Fibroblast of villous mesenchyme (primary cell): Measurements from ENCODE around the gene CTTNBP2. TPM values are rescaled to one million over a fixed set of nuclear protein-coding genes. Genes with fewer than 3 reads are reported as not detected.

ENCODE experiments used
- DNase-seq: peaks from one replicate; pipeline ENCODE4 v3.0.0-alpha.2; 2010; ENCODE audit warnings: low read depth
- H3K4me3 ChIP-seq: 2 replicates; pipeline ENCODE4 v1.5.1; 2011; ENCODE audit warnings: low read depth, mild to moderate bottlenecking, low read length
- total RNA-seq: library from RNA; depleted of rRNA; stranded (reverse); fragments of >200 nt; gene quantifications from 2 replicates; pipeline ENCODE4 v1.2.3, GENCODE V29; 2012
- TF ChIP-seq, protein P1 (sequence below): IDR thresholded peaks from 2 replicates; pipeline ENCODE4 v1.5.1; 2012; ENCODE audit warnings: low read depth, mild to moderate bottlenecking, low read length; ENCODE audit not compliant: insufficient read depth

Gene CTTNBP2
- total RNA-seq, 1 donor: 1.3 TPM

DNA sequence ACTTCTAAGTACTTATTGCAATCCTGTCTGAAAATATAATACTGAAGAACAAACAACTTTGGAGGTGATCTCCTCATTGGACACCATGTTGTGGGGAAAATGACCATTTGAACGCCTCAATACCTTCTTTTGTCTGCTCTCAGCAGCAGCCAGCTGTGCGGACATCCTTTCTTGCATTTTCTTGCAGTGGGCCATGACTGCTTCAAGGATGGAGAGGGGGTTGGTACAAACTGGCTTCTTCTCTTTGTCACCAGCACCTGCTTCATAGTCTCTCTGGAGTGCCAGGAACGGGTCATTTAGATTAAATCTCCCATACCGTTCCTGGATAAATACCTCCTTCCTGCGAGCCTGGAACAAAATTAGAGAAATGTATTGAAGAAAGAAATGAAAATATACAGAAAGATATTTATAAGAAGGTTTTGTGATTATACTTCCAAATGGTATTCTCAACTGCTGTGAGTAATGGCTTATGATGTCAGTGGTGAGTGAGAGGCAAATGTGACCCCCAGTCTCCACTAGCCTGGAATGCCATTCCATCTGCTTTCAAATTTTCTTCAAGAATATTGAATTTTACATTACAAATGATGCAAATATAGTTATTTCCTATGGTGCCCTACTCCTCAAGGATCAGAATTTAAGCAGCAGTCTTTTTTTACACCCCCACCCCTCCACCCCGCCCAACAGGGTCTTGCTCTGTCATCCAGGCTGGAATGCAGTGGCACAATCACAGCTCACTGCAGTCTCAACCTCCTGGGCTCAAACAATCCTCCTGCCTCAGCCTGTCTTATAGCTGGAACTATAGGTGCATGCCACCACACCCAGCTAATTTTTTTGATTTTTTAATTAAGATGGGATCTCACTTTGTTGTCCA lies 62.4 kb downstream of the CTTNBP2 start:
- no peak overlapping the region for H3K4me3 ChIP-seq
- DNase-seq: no peak
- TF ChIP-seq, protein P1, sequence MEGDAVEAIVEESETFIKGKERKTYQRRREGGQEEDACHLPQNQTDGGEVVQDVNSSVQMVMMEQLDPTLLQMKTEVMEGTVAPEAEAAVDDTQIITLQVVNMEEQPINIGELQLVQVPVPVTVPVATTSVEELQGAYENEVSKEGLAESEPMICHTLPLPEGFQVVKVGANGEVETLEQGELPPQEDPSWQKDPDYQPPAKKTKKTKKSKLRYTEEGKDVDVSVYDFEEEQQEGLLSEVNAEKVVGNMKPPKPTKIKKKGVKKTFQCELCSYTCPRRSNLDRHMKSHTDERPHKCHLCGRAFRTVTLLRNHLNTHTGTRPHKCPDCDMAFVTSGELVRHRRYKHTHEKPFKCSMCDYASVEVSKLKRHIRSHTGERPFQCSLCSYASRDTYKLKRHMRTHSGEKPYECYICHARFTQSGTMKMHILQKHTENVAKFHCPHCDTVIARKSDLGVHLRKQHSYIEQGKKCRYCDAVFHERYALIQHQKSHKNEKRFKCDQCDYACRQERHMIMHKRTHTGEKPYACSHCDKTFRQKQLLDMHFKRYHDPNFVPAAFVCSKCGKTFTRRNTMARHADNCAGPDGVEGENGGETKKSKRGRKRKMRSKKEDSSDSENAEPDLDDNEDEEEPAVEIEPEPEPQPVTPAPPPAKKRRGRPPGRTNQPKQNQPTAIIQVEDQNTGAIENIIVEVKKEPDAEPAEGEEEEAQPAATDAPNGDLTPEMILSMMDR: no peak

DNA sequence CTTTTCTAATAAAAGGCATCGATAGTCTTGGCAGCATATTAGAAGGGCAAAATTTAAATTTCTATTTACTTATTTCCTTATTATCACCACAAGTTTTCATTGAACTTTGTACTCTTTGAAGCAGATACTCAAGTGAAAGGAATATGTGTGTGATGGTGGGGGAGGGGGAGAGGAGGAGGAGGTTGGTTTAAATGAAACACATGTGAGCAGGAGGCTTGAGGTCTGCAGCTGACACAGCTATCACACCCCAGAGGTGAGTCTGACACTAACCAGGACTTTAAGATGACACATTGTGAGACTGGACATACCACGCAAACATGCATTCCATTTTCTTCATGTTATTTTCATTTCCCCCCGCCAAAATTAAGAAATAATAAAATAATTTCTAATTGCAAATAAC lies 63.3 kb downstream of the CTTNBP2 start:
- no peak for DNase-seq
- no peak overlapping the region for H3K4me3 ChIP-seq
- TF ChIP-seq, protein P1: no peak

DNA sequence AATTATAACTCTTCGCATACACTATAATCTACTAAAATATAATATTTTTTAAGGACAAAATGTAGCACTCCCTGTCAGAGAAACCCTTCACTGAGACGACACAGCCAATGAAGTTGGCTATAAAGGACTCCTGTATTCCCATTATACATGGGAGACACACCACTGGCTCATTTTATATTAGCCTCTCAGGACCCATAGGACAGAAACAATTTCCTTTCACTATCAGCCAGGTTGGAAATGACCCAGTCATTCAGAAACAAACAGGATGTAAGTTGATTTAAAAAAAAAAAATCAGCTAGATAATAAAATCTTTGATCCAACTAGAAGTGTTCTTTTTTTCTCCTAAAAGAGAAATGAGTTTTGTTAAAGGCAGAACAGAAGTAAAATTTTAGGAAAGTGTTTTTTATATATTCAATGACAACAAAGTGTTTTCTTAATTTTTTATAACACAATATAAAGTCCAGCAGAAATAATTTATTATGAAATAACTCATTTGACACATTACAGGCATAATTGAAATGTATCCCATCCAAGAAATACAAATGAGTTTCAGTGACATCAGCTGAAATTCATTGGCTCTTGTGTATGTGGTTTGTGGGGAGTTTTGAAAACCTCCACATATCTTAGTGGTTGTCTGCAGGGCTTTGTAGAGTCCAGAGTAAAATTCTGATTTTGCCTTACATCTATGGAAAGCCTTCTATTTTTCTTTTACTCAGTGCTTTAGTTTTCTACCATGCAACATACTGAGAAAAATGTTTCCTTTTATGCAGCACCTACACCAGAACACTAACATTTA lies 64.1 kb downstream of the CTTNBP2 start:
- H3K4me3 ChIP-seq: no peak overlapping the region
- TF ChIP-seq, protein P1: no peak
- no peak for DNase-seq

DNA sequence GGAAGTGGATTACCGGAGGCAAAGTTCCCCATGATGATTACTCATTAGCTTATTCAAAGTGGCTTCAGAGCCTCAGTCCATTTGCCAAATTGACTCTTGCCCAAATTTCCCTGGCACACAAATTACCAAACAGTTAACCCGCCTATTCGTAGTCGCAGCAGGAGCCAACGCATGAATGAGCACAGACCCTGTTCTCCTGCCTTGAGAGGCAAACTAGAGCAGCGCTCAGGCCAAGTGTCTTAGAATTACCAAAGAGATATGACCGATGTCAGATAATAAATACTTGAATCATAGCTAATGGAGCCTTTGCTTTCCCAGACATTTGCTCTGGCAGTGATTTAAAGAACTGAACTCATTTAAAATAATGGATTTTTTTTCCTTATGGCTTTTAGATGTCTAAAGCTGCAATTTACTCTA lies 64.9 kb downstream of the CTTNBP2 start:
- H3K4me3 ChIP-seq: no peak overlapping the region
- DNase-seq: no peak
- TF ChIP-seq, protein P1: no peak

DNA sequence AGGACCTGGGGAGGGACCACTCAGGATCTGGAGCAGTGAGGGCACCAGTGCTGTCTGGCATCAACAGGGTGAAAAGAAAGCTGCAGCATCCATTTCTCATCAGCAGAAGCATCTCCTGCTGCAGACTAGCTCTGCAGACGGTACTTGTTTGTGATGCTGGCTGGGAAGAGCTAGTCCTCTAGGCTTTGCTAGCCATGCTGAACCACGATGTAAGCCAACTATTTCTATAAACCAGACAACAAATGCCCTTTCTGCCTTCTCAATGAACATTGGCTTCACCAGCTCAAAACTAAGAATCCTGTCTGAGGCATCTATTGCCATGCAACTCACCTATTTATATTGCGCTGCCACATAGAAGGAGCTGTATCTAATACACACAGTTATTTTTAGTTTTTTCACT lies 65.6 kb downstream of the CTTNBP2 start:
- TF ChIP-seq, protein P1: no peak
- no peak for DNase-seq
- no peak overlapping the region for H3K4me3 ChIP-seq

DNA sequence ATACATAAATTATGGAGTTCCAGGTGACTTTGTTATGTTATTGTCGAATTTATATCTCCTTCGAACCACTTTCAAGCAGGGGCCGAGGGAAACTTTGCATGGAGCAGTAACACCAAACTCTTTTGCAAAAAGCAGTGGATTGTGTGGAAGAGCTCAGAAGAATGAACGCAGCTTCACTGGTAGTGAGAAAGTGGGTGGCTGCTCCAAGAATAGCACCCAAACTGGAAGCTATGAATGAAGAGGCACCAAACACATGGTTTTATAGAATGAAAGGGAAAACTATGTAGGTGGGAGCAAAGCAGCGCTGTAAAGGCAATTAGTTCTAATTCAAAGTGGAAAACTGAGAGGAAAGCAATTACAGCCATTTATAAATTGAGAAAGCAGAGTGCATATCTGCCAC lies 67.2 kb downstream of the CTTNBP2 start:
- TF ChIP-seq, protein P1: no peak
- no peak for DNase-seq
- H3K4me3 ChIP-seq: no peak overlapping the region
